Nephron progenitor cell (in vitro differentiated cells): Measurements from ENCODE around the gene AP4E1.

Experiments used
- DNase-seq: peaks from one replicate; pipeline ENCODE4 v3.0.0; 2021
- H3K27ac Mint-ChIP-seq: 2 replicates; pipeline ENCODE4 v1.8.0; 2021; ENCODE audit warnings: mild to moderate bottlenecking, moderate library complexity, mixed read lengths
- H3K27me3 Mint-ChIP-seq: 2 replicates; pipeline ENCODE4 v1.8.0; 2021; ENCODE audit warnings: mild to moderate bottlenecking, low read depth, mixed read lengths; ENCODE audit not compliant: poor library complexity
- H3K36me3 Mint-ChIP-seq: 2 replicates; pipeline ENCODE4 v1.8.0; 2021; ENCODE audit warnings: low read depth, mixed read lengths
- H3K4me1 Mint-ChIP-seq: 2 replicates; pipeline ENCODE4 v1.8.0; 2021; ENCODE audit warnings: mixed read lengths
- H3K4me3 Mint-ChIP-seq: 2 replicates; pipeline ENCODE4 v1.8.0; 2021; ENCODE audit warnings: mild to moderate bottlenecking, moderate library complexity, mixed read lengths
- H3K9me3 Mint-ChIP-seq: 2 replicates; pipeline ENCODE4 v1.8.0; 2021; ENCODE audit warnings: mild to moderate bottlenecking, moderate library complexity, mixed read lengths
- TF ChIP-seq, protein P1 (sequence below): fragments of 200-600 bp; sonication (generic); IDR thresholded peaks from 2 replicates; pipeline ENCODE4 v1.5.0; 2021; ENCODE audit warnings: antibody characterized with exemption

Gene AP4E1

DNA sequence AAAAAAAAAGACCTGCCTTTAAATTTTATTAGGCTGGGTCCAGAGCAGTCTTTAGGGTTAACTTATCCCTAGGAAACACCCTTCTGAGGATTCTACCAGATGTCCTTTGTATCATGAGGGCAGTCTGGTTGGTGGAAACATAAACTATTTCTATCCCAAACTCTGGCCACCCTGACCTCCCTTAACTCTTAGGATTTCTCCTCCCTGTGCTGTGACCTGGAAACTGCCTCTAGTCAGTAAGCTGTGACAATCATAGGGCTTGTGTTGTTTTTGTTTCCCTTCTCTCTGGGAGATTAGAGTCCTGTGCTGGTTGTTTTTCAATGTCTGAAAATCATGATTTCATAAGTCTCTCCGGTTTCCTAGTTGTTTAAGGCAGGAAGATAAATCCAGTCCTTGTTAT is 108.1 kb downstream of the AP4E1 start:
- TF ChIP-seq, protein P1, sequence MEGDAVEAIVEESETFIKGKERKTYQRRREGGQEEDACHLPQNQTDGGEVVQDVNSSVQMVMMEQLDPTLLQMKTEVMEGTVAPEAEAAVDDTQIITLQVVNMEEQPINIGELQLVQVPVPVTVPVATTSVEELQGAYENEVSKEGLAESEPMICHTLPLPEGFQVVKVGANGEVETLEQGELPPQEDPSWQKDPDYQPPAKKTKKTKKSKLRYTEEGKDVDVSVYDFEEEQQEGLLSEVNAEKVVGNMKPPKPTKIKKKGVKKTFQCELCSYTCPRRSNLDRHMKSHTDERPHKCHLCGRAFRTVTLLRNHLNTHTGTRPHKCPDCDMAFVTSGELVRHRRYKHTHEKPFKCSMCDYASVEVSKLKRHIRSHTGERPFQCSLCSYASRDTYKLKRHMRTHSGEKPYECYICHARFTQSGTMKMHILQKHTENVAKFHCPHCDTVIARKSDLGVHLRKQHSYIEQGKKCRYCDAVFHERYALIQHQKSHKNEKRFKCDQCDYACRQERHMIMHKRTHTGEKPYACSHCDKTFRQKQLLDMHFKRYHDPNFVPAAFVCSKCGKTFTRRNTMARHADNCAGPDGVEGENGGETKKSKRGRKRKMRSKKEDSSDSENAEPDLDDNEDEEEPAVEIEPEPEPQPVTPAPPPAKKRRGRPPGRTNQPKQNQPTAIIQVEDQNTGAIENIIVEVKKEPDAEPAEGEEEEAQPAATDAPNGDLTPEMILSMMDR = no peak
- Mint-ChIP-seq H3K4me1 (peaks cover 5% of the 10 kb centered on the region), H3K36me3 (peaks cover 19% of the 10 kb centered on the region), H3K27me3 (no peaks in the 10 kb centered on the region), H3K9me3 (peaks cover 36% of the 10 kb centered on the region), H3K27ac (peak overlapping the region; percentile 96), H3K4me3 (no peak overlapping the region)
- DNase-seq = no peak

DNA sequence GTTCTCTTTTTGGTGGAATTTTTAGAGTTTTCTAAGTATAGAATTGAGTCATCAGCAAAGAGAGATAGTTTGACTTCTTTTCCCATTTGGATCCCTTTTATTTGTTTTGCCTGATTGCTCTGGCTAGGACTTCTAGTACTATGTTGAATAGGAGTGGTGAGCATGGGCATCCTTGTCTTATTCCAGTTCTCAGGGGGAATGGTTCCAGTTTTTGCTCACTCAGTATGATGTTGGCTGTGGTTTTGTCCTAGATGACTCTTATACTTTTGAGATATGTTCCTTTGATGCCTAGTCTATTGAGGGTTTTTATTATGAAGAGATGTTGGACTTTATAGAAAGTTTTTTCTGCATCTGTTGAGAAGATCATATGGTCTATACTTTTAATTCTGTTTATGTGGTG is 113.7 kb downstream of the AP4E1 start:
- DNase-seq = no peak
- H3K9me3 Mint-ChIP-seq = peaks cover 38% of the 10 kb centered on the region
- H3K27ac Mint-ChIP-seq = no peak overlapping the region
- H3K27me3 Mint-ChIP-seq = peaks cover 8% of the 10 kb centered on the region
- no peak overlapping the region for H3K4me3 Mint-ChIP-seq
- H3K4me1 Mint-ChIP-seq = no peaks in the 10 kb centered on the region
- H3K36me3 Mint-ChIP-seq = peaks cover 19% of the 10 kb centered on the region
- TF ChIP-seq, protein P1 = no peak

DNA sequence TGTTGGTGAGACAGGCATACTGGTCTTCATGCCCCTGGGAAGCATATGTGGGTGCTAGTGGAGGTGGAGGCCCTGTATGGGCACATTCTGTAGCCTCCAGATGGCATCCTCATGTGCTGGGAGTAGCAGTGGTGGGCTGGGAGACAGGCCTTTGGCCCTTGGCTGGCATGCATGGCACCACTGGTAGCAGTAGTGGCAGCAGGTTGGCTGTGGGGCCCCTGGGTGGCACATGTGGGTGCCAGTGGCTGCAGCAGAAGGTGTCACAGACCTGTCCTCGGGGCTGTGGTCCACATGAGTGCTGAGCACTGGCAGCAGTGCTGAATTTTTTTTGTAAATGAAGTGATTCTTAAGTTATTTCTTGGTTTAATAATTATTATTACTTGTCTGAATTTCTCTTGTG is 115.0 kb downstream of the AP4E1 start:
- TF ChIP-seq, protein P1 = no peak
- Mint-ChIP-seq H3K36me3 (peaks cover 22% of the 10 kb centered on the region), H3K9me3 (peaks cover 43% of the 10 kb centered on the region), H3K4me1 (no peaks in the 10 kb centered on the region), H3K27ac (no peak overlapping the region), H3K27me3 (peaks cover 8% of the 10 kb centered on the region), H3K4me3 (no peak overlapping the region)
- DNase-seq = no peak

DNA sequence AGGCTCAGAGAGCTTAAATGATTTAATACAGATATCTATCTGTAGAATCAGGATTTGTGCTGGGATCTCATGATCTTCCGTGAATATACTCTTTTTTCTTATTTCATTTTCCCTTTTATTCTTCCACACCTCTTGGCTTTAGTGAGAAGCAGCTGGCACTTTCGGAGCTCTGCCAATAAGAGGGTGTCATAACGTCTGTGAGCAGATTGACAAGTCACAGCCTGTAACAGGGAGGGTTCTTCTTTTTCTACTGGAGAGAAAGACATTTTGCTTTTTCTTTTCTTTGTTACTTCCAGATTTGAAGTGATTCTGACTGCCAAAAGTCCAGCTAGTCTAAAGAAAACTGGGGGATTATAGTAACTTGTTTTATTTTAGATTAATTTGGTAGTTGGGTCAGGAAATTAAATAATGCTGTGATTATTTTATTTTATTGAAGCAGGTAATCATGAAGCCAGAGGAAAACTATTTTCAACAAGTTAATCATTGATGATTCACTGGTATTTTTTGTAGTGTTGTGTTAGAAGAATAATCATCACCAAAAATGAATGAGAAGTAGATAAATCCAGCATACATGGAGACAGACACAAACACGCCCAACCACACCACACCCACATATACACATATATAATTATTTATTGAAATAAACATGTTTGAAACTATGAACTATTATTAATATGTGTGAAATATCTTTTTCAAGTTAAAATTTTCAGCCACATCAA is 116.4 kb downstream of the AP4E1 start:
- peaks cover 8% of the 10 kb centered on the region for H3K27me3 Mint-ChIP-seq
- no peak overlapping the region for H3K27ac Mint-ChIP-seq
- TF ChIP-seq, protein P1 = no peak
- no peak for DNase-seq
- peaks cover 36% of the 10 kb centered on the region for H3K9me3 Mint-ChIP-seq
- H3K36me3 Mint-ChIP-seq = peaks cover 8% of the 10 kb centered on the region
- no peak overlapping the region for H3K4me3 Mint-ChIP-seq
- H3K4me1 Mint-ChIP-seq = no peaks in the 10 kb centered on the region

DNA sequence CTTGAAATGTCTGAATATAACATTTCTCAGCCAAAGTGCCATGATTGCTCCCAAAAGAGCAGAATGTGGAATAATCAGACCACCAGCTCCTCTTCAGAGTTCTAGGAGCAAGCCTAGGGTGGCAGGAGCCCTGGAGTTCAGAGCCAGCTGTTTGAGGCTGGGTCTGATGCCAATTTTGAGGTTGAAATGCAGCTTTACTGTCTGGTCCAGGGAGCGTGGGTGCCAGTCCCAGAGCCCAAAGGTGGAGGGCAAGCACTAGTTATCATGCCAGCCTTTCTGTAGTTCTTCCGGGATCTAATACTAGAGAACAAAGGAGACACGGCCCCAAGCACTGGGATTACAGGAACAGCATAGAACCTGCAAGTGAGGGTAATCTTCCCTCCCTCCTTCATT is 117.0 kb downstream of the AP4E1 start:
- H3K9me3 Mint-ChIP-seq = peaks cover 30% of the 10 kb centered on the region
- H3K4me3 Mint-ChIP-seq = no peak overlapping the region
- H3K36me3 Mint-ChIP-seq = peaks cover 6% of the 10 kb centered on the region
- no peak overlapping the region for H3K27ac Mint-ChIP-seq
- DNase-seq = no peak
- TF ChIP-seq, protein P1 = no peak
- peaks cover 8% of the 10 kb centered on the region for H3K27me3 Mint-ChIP-seq
- no peaks in the 10 kb centered on the region for H3K4me1 Mint-ChIP-seq
